Ramos (cell line): ENCODE results near the gene FRMD5.

Experiments used
- in situ Hi-C: fragments of 300-500 bp; cut with MboI; formaldehyde crosslinking; loops from one replicate; pipeline ENCODE4 v1.14.3; 2022; ENCODE audit warnings: low sequenced_read_pairs; ENCODE audit not compliant: unreplicated experiment

Gene FRMD5

GRCh38 chr15:43911235-43911781 lies 283.8 kb downstream of the FRMD5 start:
- in situ Hi-C loops = loop anchor here (10.0 kb wide), 1 partner anchor 303 kb away; no protein-coding TSS in a partner anchor

DNA sequence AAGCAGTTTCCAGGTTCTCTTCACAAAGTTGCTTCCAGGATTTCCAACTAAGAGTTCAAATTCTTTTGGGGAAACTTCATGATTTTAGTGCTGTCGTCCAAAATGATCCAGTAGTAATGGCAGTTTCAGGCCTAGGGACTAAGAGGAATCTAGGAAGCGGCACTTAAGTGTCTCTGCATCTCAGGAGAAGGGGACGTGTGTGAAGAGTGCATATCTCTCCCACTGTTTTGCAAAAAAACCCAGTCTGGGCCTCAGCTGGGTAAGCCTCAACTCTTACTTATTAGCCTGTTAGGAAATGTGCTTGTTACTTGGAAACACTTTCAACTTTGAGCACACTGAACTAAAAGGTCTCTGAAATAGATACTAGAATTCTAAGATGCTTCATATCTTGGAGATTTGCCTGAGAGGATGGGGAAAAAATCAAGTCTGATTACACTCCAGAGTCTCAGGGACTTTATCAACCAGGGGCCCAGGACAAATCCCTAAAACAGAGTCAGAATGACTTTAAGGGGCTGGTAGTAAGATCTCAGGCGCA lies 286.5 kb downstream of the FRMD5 start:
- in situ Hi-C loops = no loop called here

DNA sequence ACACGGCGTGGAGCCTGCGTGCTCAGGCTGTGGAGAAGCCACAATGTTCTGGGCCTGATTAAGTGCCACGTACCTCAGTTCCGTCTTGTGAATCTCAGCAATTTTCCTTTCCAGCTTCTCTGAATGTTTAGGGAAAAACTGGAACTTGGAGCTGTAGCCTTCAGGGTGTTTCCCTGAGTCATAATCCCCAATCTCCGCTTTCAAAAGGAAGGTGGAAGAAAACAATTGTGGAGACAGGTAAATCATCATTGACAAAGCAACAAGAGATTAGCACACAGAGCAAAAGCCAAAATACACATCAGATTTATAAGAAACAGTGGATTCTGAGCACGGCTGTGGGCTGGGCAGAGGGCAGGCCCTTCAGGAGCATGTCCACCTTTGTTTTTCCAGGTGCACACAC lies 289.3 kb downstream of the FRMD5 start:
- in situ Hi-C loops = no loop called here

DNA sequence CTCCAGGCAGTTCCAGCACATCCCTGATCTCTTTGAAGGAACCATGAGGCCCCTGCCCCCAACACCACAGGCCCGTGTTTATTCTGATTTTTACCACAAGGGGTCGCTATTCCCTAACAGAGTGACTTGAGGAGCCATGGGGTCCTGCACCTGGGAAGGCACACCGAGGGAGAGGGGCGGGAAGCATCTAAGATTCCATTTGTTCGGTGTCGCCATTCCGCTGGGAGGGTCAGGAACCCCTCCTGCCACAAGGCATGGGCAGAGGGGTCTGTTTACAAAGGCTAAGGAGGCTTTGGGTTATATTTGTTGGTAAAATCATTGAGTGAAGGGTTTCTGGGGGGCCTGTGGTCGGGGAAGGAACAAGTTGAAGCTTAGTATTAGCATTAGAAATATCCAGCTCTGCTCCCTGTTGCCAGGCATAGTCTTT lies 291.2 kb downstream of the FRMD5 start:
- in situ Hi-C loops = no loop called here

DNA sequence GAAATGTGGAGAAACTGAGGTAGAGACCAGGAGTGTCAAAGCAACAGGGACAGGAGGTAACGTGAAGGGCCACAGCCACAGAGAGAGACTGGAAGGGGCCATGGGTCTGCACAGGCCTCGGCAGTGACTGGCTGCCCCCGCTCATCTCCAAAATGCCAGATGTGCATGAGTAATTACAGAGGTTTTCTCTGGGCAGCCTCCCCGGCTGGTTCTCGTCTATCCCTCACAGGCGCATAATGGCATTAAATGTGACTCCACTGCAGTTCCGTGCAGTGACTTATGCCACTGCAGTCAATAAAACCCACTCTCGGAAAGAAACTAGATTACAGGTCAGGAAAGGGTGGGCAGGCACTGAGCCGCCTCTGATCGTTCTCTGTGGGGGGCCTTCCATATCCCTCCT lies 293.6 kb downstream of the FRMD5 start:
- in situ Hi-C loops = no loop called here

DNA sequence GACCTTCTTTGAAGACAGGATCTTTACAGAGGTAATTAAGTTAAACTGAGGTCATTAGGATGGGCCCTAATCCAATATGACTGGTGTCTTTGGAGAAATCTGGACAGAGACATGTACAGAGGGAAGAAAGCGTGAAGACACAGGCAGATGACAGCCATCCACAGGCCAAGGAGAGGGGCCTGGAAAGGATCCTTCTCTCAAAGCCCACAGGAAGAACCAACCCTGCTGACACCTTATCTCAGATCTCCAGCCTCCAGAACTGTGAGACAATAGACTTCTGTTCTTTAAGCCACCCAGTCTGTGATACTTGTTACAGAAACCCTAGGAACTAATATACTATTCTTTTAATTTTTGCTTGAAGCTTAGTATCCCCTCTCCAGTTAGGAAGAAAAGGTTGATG lies 294.1 kb downstream of the FRMD5 start:
- in situ Hi-C loops = no loop called here

DNA sequence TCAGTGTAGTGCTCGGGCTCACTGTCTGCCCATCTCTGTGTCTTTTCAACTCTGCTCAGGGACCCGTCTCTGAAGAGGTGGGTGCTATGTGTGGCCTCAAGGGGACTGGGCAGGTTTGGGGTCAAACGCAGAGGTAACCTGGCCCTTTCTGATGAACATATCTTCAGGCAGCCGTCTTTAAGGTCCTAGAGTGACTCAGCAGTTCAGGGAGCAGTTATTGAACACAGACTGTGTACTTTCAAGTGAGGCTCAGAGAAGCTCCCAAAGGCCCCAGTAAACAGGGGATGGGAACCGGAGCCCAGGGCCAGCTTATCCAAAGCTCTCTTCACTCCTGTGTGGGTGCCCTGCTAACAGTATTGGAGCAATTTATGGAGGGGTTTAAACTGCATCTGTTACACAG lies 295.1 kb downstream of the FRMD5 start:
- in situ Hi-C loops = loop anchor here (25.0 kb wide), 1 partner anchor 612 kb away; no protein-coding TSS in a partner anchor

DNA sequence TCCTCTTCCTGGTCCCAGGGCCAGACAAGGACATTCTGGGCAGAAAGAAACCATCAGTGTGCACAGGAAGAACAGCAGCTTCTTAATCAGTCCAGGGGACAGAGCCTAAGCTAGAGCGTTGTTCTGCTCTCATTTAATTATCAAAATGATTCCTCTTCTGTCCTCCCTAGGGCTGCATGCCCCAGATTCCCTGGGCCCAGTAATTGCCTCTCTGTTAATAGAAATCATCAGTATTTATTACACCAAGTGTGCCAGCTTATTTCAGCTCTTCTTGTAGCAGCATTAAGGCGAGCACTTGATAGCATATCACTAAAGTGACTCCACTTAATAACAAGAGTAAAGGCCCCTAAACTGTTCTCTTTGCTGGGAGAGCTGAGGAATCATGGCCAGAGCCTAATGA lies 296.2 kb downstream of the FRMD5 start:
- in situ Hi-C loops = loop anchor here (25.0 kb wide), 1 partner anchor 613 kb away; no protein-coding TSS in a partner anchor

GRCh38 chr15:43896543-43896942 lies 298.5 kb downstream of the FRMD5 start:
- in situ Hi-C loops = loop anchor here (25.0 kb wide), 1 partner anchor 616 kb away; no protein-coding TSS in a partner anchor

DNA sequence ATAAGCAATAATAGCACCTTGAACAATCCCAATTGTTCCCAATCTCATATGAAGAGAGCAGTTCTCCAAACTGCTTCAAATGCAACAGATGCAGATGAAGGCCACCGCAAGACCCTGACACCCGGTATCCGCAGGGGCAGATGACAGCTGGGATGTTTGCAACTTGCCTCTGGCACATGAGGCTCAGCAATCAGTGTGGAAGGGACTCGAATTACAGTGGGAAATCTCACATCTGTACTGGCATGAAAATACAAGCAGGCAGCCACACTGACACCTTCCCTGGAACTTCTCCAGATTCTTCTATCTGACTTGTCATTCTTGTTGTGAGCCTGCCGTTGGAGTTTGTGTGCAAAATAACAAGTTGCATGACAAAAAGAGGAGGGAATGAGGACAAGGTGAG lies 299.5 kb downstream of the FRMD5 start:
- in situ Hi-C loops = loop anchor here (25.0 kb wide), 1 partner anchor 617 kb away; no protein-coding TSS in a partner anchor

- in situ Hi-C loops = loop anchor here (25.0 kb wide), 1 partner anchor 618 kb away; no protein-coding TSS in a partner anchor
Observed at GRCh38 chr15:43893956-43894355, 301.1 kb downstream of the FRMD5 start.

- in situ Hi-C loops = loop anchor here (25.0 kb wide), 1 partner anchor 623 kb away; no protein-coding TSS in a partner anchor
Observed at GRCh38 chr15:43889042-43889441, 306.0 kb downstream of the FRMD5 start.

DNA sequence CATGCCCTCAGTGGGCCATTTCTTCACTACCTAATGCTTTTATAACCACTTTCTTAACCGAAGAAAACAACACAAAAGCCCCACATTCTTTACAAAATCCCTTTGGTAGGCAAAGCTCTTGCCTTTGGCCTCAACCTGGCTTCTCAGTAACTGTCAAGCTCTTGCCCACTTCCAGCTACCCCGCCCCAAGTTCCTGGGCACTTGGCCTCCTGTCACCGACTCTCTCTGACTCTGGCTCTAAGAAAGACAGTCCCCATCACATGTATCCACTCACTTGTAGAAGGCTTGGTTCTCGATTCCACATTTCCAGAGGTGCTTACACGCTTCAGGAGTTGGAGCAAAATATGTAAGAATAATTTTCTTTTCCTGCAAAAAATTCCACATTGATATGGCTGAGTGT lies 307.2 kb downstream of the FRMD5 start:
- in situ Hi-C loops = loop anchor here (25.0 kb wide), 1 partner anchor 624 kb away; no protein-coding TSS in a partner anchor

DNA sequence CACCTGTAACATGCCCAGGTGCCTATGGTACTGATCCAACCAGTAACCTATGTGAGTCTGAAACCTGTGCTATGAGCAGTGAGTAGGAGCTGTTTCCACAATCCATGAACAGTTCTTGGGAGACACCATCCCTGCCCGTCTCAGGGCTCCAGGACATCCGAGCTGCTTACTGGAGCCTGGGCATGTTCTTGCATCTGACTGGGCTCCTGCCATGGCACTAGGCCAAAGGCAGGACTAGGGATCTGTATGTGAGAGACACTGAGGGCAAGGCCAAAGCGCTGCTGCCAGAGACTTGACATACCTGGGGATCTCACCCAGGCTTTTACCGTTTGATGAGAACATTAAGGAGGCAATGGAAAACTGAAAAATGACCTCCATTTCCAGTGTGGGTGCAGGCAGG lies 308.5 kb downstream of the FRMD5 start:
- in situ Hi-C loops = loop anchor here (25.0 kb wide), 1 partner anchor 626 kb away; no protein-coding TSS in a partner anchor

- in situ Hi-C loops = loop anchor here (25.0 kb wide), 1 partner anchor 629 kb away; no protein-coding TSS in a partner anchor
Observed at GRCh38 chr15:43883571-43883970, 311.5 kb downstream of the FRMD5 start.

DNA sequence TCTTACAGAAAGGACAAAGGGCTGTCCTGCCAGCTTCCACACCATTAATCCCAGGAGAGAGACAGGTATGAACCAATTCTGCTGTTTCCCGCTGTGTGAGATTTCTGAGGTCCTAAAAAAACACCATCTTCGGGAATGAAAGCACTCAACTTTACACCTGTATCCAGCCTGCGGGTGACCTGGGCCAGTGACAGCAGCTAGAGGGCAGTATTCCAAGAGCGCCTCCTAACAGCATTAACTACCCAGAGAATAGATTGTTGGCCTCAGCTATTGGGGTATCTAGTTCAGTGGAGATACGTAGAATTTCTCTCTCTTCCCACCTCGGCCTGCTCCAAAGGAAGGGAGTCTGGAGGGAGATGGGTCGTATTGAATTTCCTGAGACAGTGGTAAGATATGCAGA lies 313.1 kb downstream of the FRMD5 start:
- in situ Hi-C loops = loop anchor here (25.0 kb wide), 1 partner anchor 630 kb away; no protein-coding TSS in a partner anchor

GRCh38 chr15:43881245-43881644 lies 313.8 kb downstream of the FRMD5 start:
- in situ Hi-C loops = loop anchor here (25.0 kb wide), 1 partner anchor 631 kb away; no protein-coding TSS in a partner anchor

DNA sequence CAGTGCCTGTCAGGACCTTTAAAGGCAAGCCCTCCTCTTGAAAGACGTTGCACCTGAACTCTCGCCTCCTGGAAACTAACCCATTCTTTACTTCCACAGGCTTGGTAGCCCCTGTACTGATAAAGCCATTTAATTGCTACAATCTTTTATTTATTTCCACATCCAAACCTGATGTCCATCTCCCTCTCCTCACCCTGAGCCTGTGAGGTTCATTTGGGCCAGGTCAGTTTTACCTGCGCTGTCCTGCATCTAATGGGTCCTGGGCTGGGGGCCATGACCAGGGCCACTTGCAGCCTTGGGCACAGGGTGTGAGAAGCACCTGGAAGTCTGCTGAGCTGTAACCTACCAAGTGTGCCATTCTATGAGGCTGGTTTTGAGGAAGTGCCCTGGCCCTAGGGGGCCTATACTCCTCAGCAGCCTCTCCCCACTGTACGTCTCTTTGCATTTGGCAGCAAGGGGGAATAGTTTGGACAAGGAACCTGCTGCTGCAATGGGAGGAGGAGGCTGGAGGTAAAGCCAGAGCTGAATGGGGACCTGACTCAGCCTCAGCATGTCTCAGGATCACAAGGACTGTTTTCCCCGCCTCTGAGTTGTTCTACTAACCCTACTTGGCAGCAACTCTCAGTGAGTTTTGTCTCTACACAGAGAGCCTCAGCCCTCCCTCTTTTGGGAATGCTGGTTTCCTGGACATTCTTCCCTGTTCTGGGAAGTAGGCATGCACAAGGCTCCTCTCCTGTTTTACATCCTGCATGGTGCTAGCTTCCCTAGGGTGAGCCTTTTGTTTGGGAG lies 314.5 kb downstream of the FRMD5 start:
- in situ Hi-C loops = loop anchor here (25.0 kb wide), 1 partner anchor 632 kb away; no protein-coding TSS in a partner anchor

GRCh38 chr15:43879386-43880355 lies 315.4 kb downstream of the FRMD5 start:
- in situ Hi-C loops = loop anchor here (10.0 to 25.0 kb wide), 2 partner anchors 55 to 633 kb away; no protein-coding TSS in a partner anchor
